Suprapubic skin (tissue), 4 donors: ENCODE measurements around the gene FAM83G. TPM values are rescaled to one million over a fixed set of nuclear protein-coding genes. Genes with fewer than 3 reads are reported as not detected.

ENCODE experiments used
- DNase-seq, 2 donors: peaks; one replicate each; pipeline ENCODE4 v3.0.0-alpha.2; 2019; ENCODE audit warnings: low spot score in 2 of 2
- H3K27ac ChIP-seq: fragments of 200-600 bp; sonication (generic); one replicate; pipeline ENCODE4 v1.5.1; 2019
- H3K27me3 ChIP-seq: fragments of 200-600 bp; sonication (generic); one replicate; pipeline ENCODE4 v1.5.1; 2019
- H3K36me3 ChIP-seq: fragments of 200-600 bp; sonication (generic); one replicate; pipeline ENCODE4 v1.5.1; 2019
- H3K4me1 ChIP-seq: fragments of 200-600 bp; sonication (generic); one replicate; pipeline ENCODE4 v1.5.1; 2019
- H3K4me3 ChIP-seq: fragments of 200-600 bp; sonication (generic); one replicate; pipeline ENCODE4 v1.5.1; 2019; ENCODE audit warnings: mild to moderate bottlenecking
- H3K9me3 ChIP-seq: fragments of 200-600 bp; sonication (generic); one replicate; pipeline ENCODE4 v1.5.1; 2019
- CTCF ChIP-seq, 2 donors: fragments of 200-600 bp in 1 of 2; fragments of 450-650 bp in 1 of 2; sonication (generic) in 1 of 2; IDR thresholded peaks; one replicate each; pipeline ENCODE4 v1.5.1; 2016 to 2019; ENCODE audit warnings: antibody characterized with exemption in 2 of 2, mild to moderate bottlenecking in 1 of 2, moderate library complexity in 1 of 2
- EP300 ChIP-seq: sonication (generic); formaldehyde crosslinking; IDR thresholded peaks from one replicate; pipeline ENCODE4 v1.6.1; 2017; ENCODE audit warnings: antibody characterized with exemption
- POLR2A ChIP-seq, 2 donors: fragments of 450-650 bp; IDR thresholded peaks; one replicate each; pipeline ENCODE4 v1.6.1; 2017; ENCODE audit warnings: antibody characterized with exemption in 2 of 2, mild to moderate bottlenecking in 2 of 2, moderate library complexity in 2 of 2
- POLR2AphosphoS5 ChIP-seq, 3 donors: sonication (generic); formaldehyde crosslinking; IDR thresholded peaks; one replicate each; pipeline ENCODE4 v1.6.1; 2017; ENCODE audit warnings: antibody characterized with exemption in 3 of 3
- WGBS: methylation state at CpG from one replicate; pipeline ENCODE4 v1.1.5; 2018; 5-methylcytosine and 5-hydroxymethylcytosine counted together
- total RNA-seq, 4 donors: library from RNA; depleted of rRNA; stranded (reverse); fragments of >200 nt; gene quantifications; one replicate each; pipeline ENCODE4 v1.1.0, GENCODE V29; 2016

FAM83G gene
- total RNA-seq, 4 donors from 2014 or later: 205 to 261 (median 210) TPM

GRCh38 chr17:18960803-18961511, 43.6 kb downstream of the FAM83G start:
- peak in 1 of 2 donors; percentile 83 for DNase-seq
- Histone ChIP-seq H3K27me3 (no peaks in the 10 kb centered on the region), H3K27ac (no peak overlapping the region), H3K9me3 (no peaks in the 10 kb centered on the region), H3K36me3 (no peaks in the 10 kb centered on the region), H3K4me3 (no peak overlapping the region), H3K4me1 (no peaks in the 10 kb centered on the region)
- WGBS: 70% methylated on average over 5 of the region's 17 CpGs
- TF ChIP-seq CTCF (IDR thresholded peaks at IDR 0.05): peak; percentile 37 to 85
- TF ChIP-seq EP300: no peak

GRCh38 chr17:18960241-18960665, 44.3 kb downstream of the FAM83G start:
- DNase-seq: no peak
- no peaks in the 10 kb centered on the region for H3K36me3 ChIP-seq
- no peaks in the 10 kb centered on the region for H3K9me3 ChIP-seq
- TF ChIP-seq POLR2AphosphoS5 (IDR thresholded peaks at IDR 0.05): no peak
- no peak for TF ChIP-seq EP300
- TF ChIP-seq POLR2A (IDR thresholded peaks at IDR 0.05): no peak
- no peak for TF ChIP-seq CTCF (IDR thresholded peaks at IDR 0.05)
- H3K4me3 ChIP-seq: no peak overlapping the region
- H3K27ac ChIP-seq: no peak overlapping the region
- 73% methylated on average over 11 of the region's 15 CpGs for WGBS
- H3K27me3 ChIP-seq: no peaks in the 10 kb centered on the region
- no peaks in the 10 kb centered on the region for H3K4me1 ChIP-seq

GRCh38 chr17:18959845-18960240, 44.7 kb downstream of the FAM83G start:
- no peak for DNase-seq
- Histone ChIP-seq H3K4me1 (no peaks in the 10 kb centered on the region), H3K36me3 (no peaks in the 10 kb centered on the region), H3K4me3 (no peak overlapping the region), H3K27me3 (no peaks in the 10 kb centered on the region), H3K9me3 (no peaks in the 10 kb centered on the region), H3K27ac (no peak overlapping the region)
- TF ChIP-seq CTCF (IDR thresholded peaks at IDR 0.05): no peak
- TF ChIP-seq EP300: no peak
- no peak for TF ChIP-seq POLR2AphosphoS5 (IDR thresholded peaks at IDR 0.05)
- no peak for TF ChIP-seq POLR2A (IDR thresholded peaks at IDR 0.05)
- 93% methylated on average over 4 of the region's 5 CpGs for WGBS

- H3K4me1 ChIP-seq: no peaks in the 10 kb centered on the region
- 95% methylated on average over 14 of the region's 22 CpGs for WGBS
- H3K9me3 ChIP-seq: no peaks in the 10 kb centered on the region
- no peak for DNase-seq
- no peak overlapping the region for H3K27ac ChIP-seq
- no peak for TF ChIP-seq CTCF (IDR thresholded peaks at IDR 0.05)
- TF ChIP-seq POLR2AphosphoS5 (IDR thresholded peaks at IDR 0.05): no peak
- TF ChIP-seq EP300: no peak
- TF ChIP-seq POLR2A (IDR thresholded peaks at IDR 0.05): no peak
- H3K36me3 ChIP-seq: no peaks in the 10 kb centered on the region
- no peaks in the 10 kb centered on the region for H3K27me3 ChIP-seq
- no peak overlapping the region for H3K4me3 ChIP-seq
Measured at GRCh38 chr17:18959071-18959844, 45.3 kb downstream of the FAM83G start.

GRCh38 chr17:18958611-18959010, 46.0 kb downstream of the FAM83G start:
- Histone ChIP-seq H3K27me3 (no peaks in the 10 kb centered on the region), H3K9me3 (no peaks in the 10 kb centered on the region), H3K27ac (no peak overlapping the region), H3K4me3 (no peak overlapping the region), H3K4me1 (no peaks in the 10 kb centered on the region), H3K36me3 (no peaks in the 10 kb centered on the region)
- TF ChIP-seq POLR2A (IDR thresholded peaks at IDR 0.05): no peak
- no peak for TF ChIP-seq POLR2AphosphoS5 (IDR thresholded peaks at IDR 0.05)
- TF ChIP-seq EP300: no peak
- no peak for TF ChIP-seq CTCF (IDR thresholded peaks at IDR 0.05)
- 93% methylated on average over 11 of the region's 11 CpGs for WGBS
- no peak for DNase-seq
